BLaER1 (cell line): Measurements from ENCODE around the gene OSBPL10.

Source experiments
- H3K27ac ChIP-seq: shearing (Covaris generic); formaldehyde crosslinking; 2 replicates; pipeline ENCODE4 v1.8.1; 2022
- H3K27me3 ChIP-seq: shearing (Covaris generic); formaldehyde crosslinking; 2 replicates; pipeline ENCODE4 v1.8.1; 2022
- H3K36me3 ChIP-seq: shearing (Covaris generic); formaldehyde crosslinking; 2 replicates; pipeline ENCODE4 v1.8.1; 2022
- H3K4me1 ChIP-seq: shearing (Covaris generic); formaldehyde crosslinking; 2 replicates; pipeline ENCODE4 v1.8.1; 2022
- H3K4me2 ChIP-seq: shearing (Covaris generic); formaldehyde crosslinking; 2 replicates; pipeline ENCODE4 v1.8.1; 2022
- H3K4me3 ChIP-seq: shearing (Covaris generic); formaldehyde crosslinking; 2 replicates; pipeline ENCODE4 v1.8.1; 2022
- H3K9ac ChIP-seq: shearing (Covaris generic); formaldehyde crosslinking; 2 replicates; pipeline ENCODE4 v1.8.1; 2022
- H3K9me3 ChIP-seq: shearing (Covaris generic); formaldehyde crosslinking; 2 replicates; pipeline ENCODE4 v1.8.1; 2022
- H4K20me1 ChIP-seq: shearing (Covaris generic); formaldehyde crosslinking; 2 replicates; pipeline ENCODE4 v1.8.1; 2022
- Cebpa-rat ChIP-seq: shearing (Covaris generic); IDR thresholded peaks from 2 replicates; pipeline ENCODE4 v1.8.1; 2022

Gene OSBPL10

GRCh38 chr3:31947671-31948091 is 33.4 kb downstream of the OSBPL10 start:
- peak overlapping the region; percentile 26 for H3K4me2 ChIP-seq

GRCh38 chr3:31947162-31947561 is 33.9 kb downstream of the OSBPL10 start:
- Histone ChIP-seq H3K27ac (no peak overlapping the region), H3K4me3 (no peak overlapping the region), H3K36me3 (no peaks in the 10 kb centered on the region), H3K4me2 (peak overlapping the region; percentile 26), H3K27me3 (no peaks in the 10 kb centered on the region), H3K9me3 (no peaks in the 10 kb centered on the region; the same call in 1 of the 2 replicates), H3K9ac (no peak overlapping the region), H4K20me1 (no peaks in the 10 kb centered on the region), H3K4me1 (peaks cover 22% of the 10 kb centered on the region)
- TF ChIP-seq Cebpa-rat = no peak

More at GRCh38 chr3:31947671-31948091, 33.4 kb downstream of the OSBPL10 start:
- H3K4me1 ChIP-seq = peaks cover 26% of the 10 kb centered on the region
- H4K20me1 ChIP-seq = no peaks in the 10 kb centered on the region
- H3K9ac ChIP-seq = no peak overlapping the region
- no peak overlapping the region for H3K27ac ChIP-seq
- no peak overlapping the region for H3K4me3 ChIP-seq
- no peaks in the 10 kb centered on the region for H3K27me3 ChIP-seq
- H3K36me3 ChIP-seq = no peaks in the 10 kb centered on the region
- H3K9me3 ChIP-seq = no peaks in the 10 kb centered on the region; the same call in 1 of the 2 replicates
- TF ChIP-seq Cebpa-rat = no peak

- Histone ChIP-seq H3K36me3 (no peaks in the 10 kb centered on the region), H3K9ac (no peak overlapping the region), H3K27me3 (no peaks in the 10 kb centered on the region), H4K20me1 (no peaks in the 10 kb centered on the region), H3K4me2 (peak overlapping the region; percentile 26; the same call in 1 of the 2 replicates), H3K27ac (no peak overlapping the region), H3K4me1 (peaks cover 20% of the 10 kb centered on the region), H3K4me3 (no peak overlapping the region), H3K9me3 (no peaks in the 10 kb centered on the region; the same call in 1 of the 2 replicates)
- TF ChIP-seq Cebpa-rat = no peak
These were observed 34.5 kb downstream of the OSBPL10 start for GRCh38 chr3:31946484-31947081.

- no peaks in the 10 kb centered on the region; the same call in 1 of the 2 replicates for H3K9me3 ChIP-seq
- H3K4me2 ChIP-seq = no peak overlapping the region
- no peak overlapping the region for H3K4me3 ChIP-seq
- no peaks in the 10 kb centered on the region for H4K20me1 ChIP-seq
- no peak overlapping the region for H3K27ac ChIP-seq
- no peak overlapping the region for H3K9ac ChIP-seq
- H3K27me3 ChIP-seq = no peaks in the 10 kb centered on the region
- TF ChIP-seq Cebpa-rat = no peak
- no peaks in the 10 kb centered on the region for H3K36me3 ChIP-seq
- peaks cover 20% of the 10 kb centered on the region for H3K4me1 ChIP-seq
These were observed 35.4 kb downstream of the OSBPL10 start for GRCh38 chr3:31945738-31946052.

DNA sequence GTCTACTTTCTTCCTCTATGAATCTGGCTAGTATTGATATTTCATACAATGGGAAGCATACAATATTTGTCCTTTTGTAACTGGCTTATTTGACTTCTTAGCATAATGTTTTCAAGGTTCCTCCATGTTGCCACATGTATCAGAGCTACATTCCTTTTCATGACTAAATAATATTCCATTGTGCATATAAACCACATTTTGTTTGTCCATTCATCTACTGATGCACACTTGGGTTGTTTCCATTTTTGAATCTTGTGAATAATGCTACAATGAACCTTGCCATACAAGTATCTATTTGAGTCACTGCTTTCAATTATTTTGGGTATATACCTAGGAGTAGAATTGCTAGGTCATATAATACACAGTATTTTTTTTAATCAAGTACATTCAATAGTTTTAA is 38.0 kb downstream of the OSBPL10 start:
- no peaks in the 10 kb centered on the region for H4K20me1 ChIP-seq
- no peak overlapping the region for H3K9ac ChIP-seq
- H3K36me3 ChIP-seq = no peaks in the 10 kb centered on the region
- no peaks in the 10 kb centered on the region for H3K27me3 ChIP-seq
- H3K4me2 ChIP-seq = no peak overlapping the region
- no peak overlapping the region for H3K27ac ChIP-seq
- H3K9me3 ChIP-seq = no peaks in the 10 kb centered on the region
- H3K4me1 ChIP-seq = peaks cover 20% of the 10 kb centered on the region
- no peak overlapping the region for H3K4me3 ChIP-seq
- TF ChIP-seq Cebpa-rat = no peak

DNA sequence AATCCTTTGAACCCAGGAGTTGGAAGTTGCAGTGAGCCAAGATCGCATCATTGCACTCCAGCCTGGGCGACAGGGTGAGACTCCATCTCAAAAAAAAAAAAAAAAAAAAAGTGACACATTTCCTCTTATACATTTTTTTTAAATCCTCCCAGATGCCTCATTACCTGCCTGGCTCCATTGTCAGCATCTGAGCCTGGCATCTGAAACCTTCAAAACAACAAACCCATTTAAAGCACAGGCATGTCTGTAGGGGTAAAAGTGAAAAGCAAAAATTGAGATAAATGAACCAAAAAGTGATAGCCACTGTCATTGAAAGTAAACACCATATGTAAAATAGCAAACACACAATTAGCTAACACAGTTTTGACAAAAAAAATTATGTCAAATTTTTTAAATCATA is 38.6 kb downstream of the OSBPL10 start:
- no peak overlapping the region for H3K9ac ChIP-seq
- H3K27ac ChIP-seq = no peak overlapping the region
- H3K4me1 ChIP-seq = peaks cover 14% of the 10 kb centered on the region
- no peaks in the 10 kb centered on the region for H4K20me1 ChIP-seq
- H3K4me2 ChIP-seq = no peak overlapping the region
- TF ChIP-seq Cebpa-rat = no peak
- no peaks in the 10 kb centered on the region for H3K9me3 ChIP-seq
- H3K27me3 ChIP-seq = no peaks in the 10 kb centered on the region
- no peak overlapping the region for H3K4me3 ChIP-seq
- no peaks in the 10 kb centered on the region for H3K36me3 ChIP-seq

DNA sequence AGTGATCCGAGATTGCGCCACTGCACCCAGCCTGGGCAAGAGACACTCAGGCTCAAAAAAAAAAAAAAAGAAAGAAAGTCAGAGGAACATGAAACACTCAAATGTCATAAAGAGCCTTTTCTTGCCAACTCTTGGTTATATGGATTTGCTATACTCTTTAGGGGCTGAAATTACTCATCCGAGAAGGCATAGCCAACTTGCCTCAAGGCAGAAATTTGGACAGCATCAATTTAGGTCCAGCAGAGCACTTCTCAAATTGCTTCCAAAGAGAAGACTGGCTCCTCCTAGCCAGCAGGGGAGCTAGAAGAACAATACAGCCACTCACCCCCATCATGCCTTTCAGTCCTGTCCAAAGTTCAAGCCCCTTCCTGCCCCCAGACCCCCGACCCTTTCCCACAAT is 43.8 kb downstream of the OSBPL10 start:
- TF ChIP-seq Cebpa-rat = no peak
- H3K27ac ChIP-seq = no peak overlapping the region
- no peaks in the 10 kb centered on the region for H3K36me3 ChIP-seq
- H3K4me3 ChIP-seq = no peak overlapping the region
- peaks cover 8% of the 10 kb centered on the region; the same call in 1 of the 2 replicates for H3K4me1 ChIP-seq
- H4K20me1 ChIP-seq = no peaks in the 10 kb centered on the region
- H3K9ac ChIP-seq = no peak overlapping the region
- H3K9me3 ChIP-seq = no peaks in the 10 kb centered on the region
- H3K4me2 ChIP-seq = no peak overlapping the region
- H3K27me3 ChIP-seq = no peaks in the 10 kb centered on the region

DNA sequence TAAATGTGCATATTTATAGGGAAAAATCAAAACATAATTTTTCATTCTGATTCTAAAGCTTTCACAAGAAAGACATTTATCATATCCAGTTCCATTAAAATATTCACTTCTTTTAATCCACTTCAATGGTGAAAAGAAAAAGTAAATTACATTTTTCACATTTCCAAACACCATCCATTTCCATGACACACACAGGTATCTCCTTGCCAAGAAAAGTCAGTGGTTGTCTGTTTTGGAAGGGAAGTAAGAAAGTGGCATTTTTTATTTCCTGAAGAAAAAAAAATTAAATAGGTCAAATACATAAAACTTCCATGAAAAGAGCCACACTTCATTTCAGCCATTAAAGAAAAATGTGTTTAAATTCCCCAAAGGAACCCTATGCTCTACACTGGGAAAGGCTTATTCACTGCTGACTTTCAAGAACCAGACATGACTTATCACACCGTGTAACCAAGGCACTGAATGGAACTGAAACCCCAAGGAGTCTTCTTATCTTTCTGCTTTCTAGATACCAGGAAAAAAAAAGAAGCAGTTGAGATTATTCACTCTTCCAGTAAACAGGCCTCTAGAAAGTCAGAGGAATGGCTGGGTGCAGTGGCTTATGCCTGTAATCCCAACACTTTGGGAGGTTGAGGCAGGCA is 44.5 kb downstream of the OSBPL10 start:
- no peak for TF ChIP-seq Cebpa-rat
- Histone ChIP-seq H3K9me3 (no peaks in the 10 kb centered on the region), H3K36me3 (no peaks in the 10 kb centered on the region), H3K4me3 (no peak overlapping the region), H3K27me3 (no peaks in the 10 kb centered on the region), H3K9ac (no peak overlapping the region), H3K4me2 (no peak overlapping the region), H3K27ac (no peak overlapping the region), H4K20me1 (no peaks in the 10 kb centered on the region), H3K4me1 (peaks cover 8% of the 10 kb centered on the region; the same call in 1 of the 2 replicates)

- H3K27ac ChIP-seq = no peak overlapping the region
- no peak for TF ChIP-seq Cebpa-rat
- no peaks in the 10 kb centered on the region for H3K9me3 ChIP-seq
- H3K9ac ChIP-seq = no peak overlapping the region
- H3K36me3 ChIP-seq = no peaks in the 10 kb centered on the region
- peaks cover 8% of the 10 kb centered on the region; the same call in 1 of the 2 replicates for H3K4me1 ChIP-seq
- no peaks in the 10 kb centered on the region for H3K27me3 ChIP-seq
- no peak overlapping the region for H3K4me3 ChIP-seq
- no peaks in the 10 kb centered on the region for H4K20me1 ChIP-seq
- no peak overlapping the region for H3K4me2 ChIP-seq
These were observed 46.2 kb downstream of the OSBPL10 start for GRCh38 chr3:31934866-31935265.

GRCh38 chr3:31934018-31934417 is 47.0 kb downstream of the OSBPL10 start:
- Histone ChIP-seq H3K4me2 (peak overlapping the region; percentile 14; the same call in 1 of the 2 replicates), H3K4me1 (peaks cover 8% of the 10 kb centered on the region; the same call in 1 of the 2 replicates), H3K27ac (no peak overlapping the region)

More at GRCh38 chr3:31934018-31934417, 47.0 kb downstream of the OSBPL10 start:
- Histone ChIP-seq H4K20me1 (no peaks in the 10 kb centered on the region), H3K4me3 (no peak overlapping the region), H3K36me3 (no peaks in the 10 kb centered on the region), H3K27me3 (no peaks in the 10 kb centered on the region), H3K9me3 (no peaks in the 10 kb centered on the region), H3K9ac (no peak overlapping the region)
- TF ChIP-seq Cebpa-rat = no peak
